HUES64 (cell line): ENCODE results near the gene DBF4.
"Not testable (repeated sequence)": the region's sequence is repeated elsewhere in the genome, so short reads cannot be mapped to it uniquely, and the experiment has no call there.

Experiments
- H3K27ac ChIP-seq: 2 replicates; pipeline ENCODE4 v1.7.0; 2013; ENCODE audit warnings: low read depth, low read length, inconsistent platforms
- H3K27me3 ChIP-seq: 2 replicates; pipeline ENCODE4 v1.6.1; 2013; ENCODE audit warnings: mild to moderate bottlenecking, low read length; ENCODE audit not compliant: insufficient read depth
- H3K36me3 ChIP-seq: 2 replicates; pipeline ENCODE4 v1.6.1; 2013; ENCODE audit warnings: mild to moderate bottlenecking, low read length; ENCODE audit not compliant: insufficient read depth
- H3K4me1 ChIP-seq: 2 replicates; pipeline ENCODE4 v1.6.1; 2013; ENCODE audit warnings: mild to moderate bottlenecking, low read length, moderate library complexity; ENCODE audit not compliant: insufficient read depth
- H3K4me3 ChIP-seq: 2 replicates; pipeline ENCODE4 v1.5.1; 2013; ENCODE audit warnings: mild to moderate bottlenecking, low read length, moderate library complexity
- H3K9ac ChIP-seq: 2 replicates; pipeline ENCODE4 v1.6.1; 2013; ENCODE audit warnings: mild to moderate bottlenecking, low read depth, low read length
- H3K9me3 ChIP-seq: 2 replicates; pipeline ENCODE4 v1.6.1; 2013; ENCODE audit warnings: low read depth, low read length; ENCODE audit not compliant: insufficient read depth
- WGBS: fragments of 150-250, 120-280 bp; methylation state at CpG from one replicate; pipeline ENCODE4 v1.1.7; 2013; ENCODE audit warnings: missing lambda C conversion rate; 5-methylcytosine and 5-hydroxymethylcytosine counted together

DBF4 gene

GRCh38 chr7:87926581-87927461 lies 50.5 kb downstream of the DBF4 start:
- H3K27ac ChIP-seq, result no peak overlapping the region
- H3K36me3 ChIP-seq, result no peaks in the 10 kb centered on the region
- H3K27me3 ChIP-seq, result no peaks in the 10 kb centered on the region
- H3K4me3 ChIP-seq, result no peak overlapping the region
- WGBS, result 47% methylated on average over 6 of the region's 6 CpGs
- H3K9ac ChIP-seq, result no peak overlapping the region
- no peaks in the 10 kb centered on the region for H3K9me3 ChIP-seq
- peaks cover 17% of the 10 kb centered on the region for H3K4me1 ChIP-seq

GRCh38 chr7:87933605-87933952 lies 57.3 kb downstream of the DBF4 start:
- Histone ChIP-seq H3K27me3 (peaks cover 18% of the 10 kb centered on the region), H3K4me3 (peak overlapping the region; percentile 74), H3K4me1 (no peaks in the 10 kb centered on the region), H3K36me3 (no peaks in the 10 kb centered on the region), H3K27ac (no peak overlapping the region), H3K9me3 (no peaks in the 10 kb centered on the region), H3K9ac (peak overlapping the region; percentile 77)
- 13% methylated on average over 8 of the region's 9 CpGs for WGBS

GRCh38 chr7:87933953-87934698 lies 57.8 kb downstream of the DBF4 start, which contains the start of gene ADAM22:
ADAM22 (plus strand) TSS chr7:87934251; CDS start chr7:87934466, 215 bp downstream.
- peaks cover 18% of the 10 kb centered on the region for H3K27me3 ChIP-seq
- H3K9ac ChIP-seq, result peak within 1 kb of the TSS; percentile 77
- WGBS, result under 1% methylated on average over 70 of the region's 70 CpGs
- no peaks in the 10 kb centered on the region for H3K9me3 ChIP-seq
- H3K4me3 ChIP-seq, result peak within 1 kb of the TSS; percentile 74
- H3K27ac ChIP-seq, result peak within 1 kb of the TSS; percentile 75
- no peaks in the 10 kb centered on the region for H3K4me1 ChIP-seq
- H3K36me3 ChIP-seq, result no peaks in the 10 kb centered on the region; the same call in 1 of the 2 replicates

GRCh38 chr7:87934699-87935383 lies 58.5 kb downstream of the DBF4 start:
- WGBS, result 4% methylated on average over 43 of the region's 47 CpGs
- peak overlapping the region; percentile 74 for H3K4me3 ChIP-seq
- peak overlapping the region; percentile 77 for H3K9ac ChIP-seq
- peaks cover 18% of the 10 kb centered on the region for H3K27me3 ChIP-seq
- no peak overlapping the region for H3K27ac ChIP-seq
- H3K9me3 ChIP-seq, result no peaks in the 10 kb centered on the region
- no peaks in the 10 kb centered on the region for H3K4me1 ChIP-seq
- peaks cover 4% of the 10 kb centered on the region; the same call in 1 of the 2 replicates for H3K36me3 ChIP-seq

- Histone ChIP-seq H3K4me3 (peak overlapping the region; percentile 74), H3K36me3 (peaks cover 4% of the 10 kb centered on the region; the same call in 1 of the 2 replicates), H3K27ac (no peak overlapping the region), H3K9ac (no peak overlapping the region; the same call in 1 of the 2 replicates), H3K27me3 (peaks cover 18% of the 10 kb centered on the region), H3K9me3 (no peaks in the 10 kb centered on the region), H3K4me1 (no peaks in the 10 kb centered on the region)
- 35% methylated on average over 8 of the region's 8 CpGs for WGBS
Observed at GRCh38 chr7:87935384-87935706, 59.1 kb downstream of the DBF4 start.

- peaks cover 3% of the 10 kb centered on the region; the same call in 1 of the 2 replicates for H3K27me3 ChIP-seq
- peaks cover 4% of the 10 kb centered on the region; the same call in 1 of the 2 replicates for H3K36me3 ChIP-seq
- H3K9me3 ChIP-seq, result no peaks in the 10 kb centered on the region
- no peak overlapping the region for H3K27ac ChIP-seq
- H3K4me1 ChIP-seq, result no peaks in the 10 kb centered on the region
- no peak overlapping the region for H3K9ac ChIP-seq
- WGBS, result 96% methylated on average over 4 of the region's 4 CpGs
- H3K4me3 ChIP-seq, result no peak overlapping the region
Observed at GRCh38 chr7:87941138-87941537, 64.8 kb downstream of the DBF4 start.

GRCh38 chr7:87944547-87944946 lies 68.3 kb downstream of the DBF4 start:
- Histone ChIP-seq H3K9me3 (no peaks in the 10 kb centered on the region), H3K4me1 (no peaks in the 10 kb centered on the region), H3K27me3 (no peaks in the 10 kb centered on the region), H3K36me3 (0 out of 2 replicates have a peak, but pooled peaks cover 3% of the 10 kb centered on the region), H3K9ac (no peak overlapping the region), H3K27ac (no peak overlapping the region), H3K4me3 (no peak overlapping the region)
- 94% methylated on average over 2 of the region's 3 CpGs for WGBS

- not testable (repeated sequence) for H3K27ac ChIP-seq, H3K9ac ChIP-seq, H3K4me1 ChIP-seq, H3K9me3 ChIP-seq, H3K36me3 ChIP-seq, H3K4me3 ChIP-seq, H3K27me3 ChIP-seq
Observed at GRCh38 chr7:87945926-87946325, 69.6 kb downstream of the DBF4 start.

- no peaks in the 10 kb centered on the region for H3K27me3 ChIP-seq
- no peaks in the 10 kb centered on the region for H3K9me3 ChIP-seq
- no peak overlapping the region for H3K27ac ChIP-seq
- H3K4me3 ChIP-seq, result no peak overlapping the region
- H3K9ac ChIP-seq, result no peak overlapping the region
- H3K4me1 ChIP-seq, result no peaks in the 10 kb centered on the region
- H3K36me3 ChIP-seq, result no peaks in the 10 kb centered on the region
Observed at GRCh38 chr7:87948371-87948770, 72.1 kb downstream of the DBF4 start.
